HUES64 (cell line): ENCODE data around the gene MOG.

Experiments
- H3K27ac ChIP-seq: 2 replicates; pipeline ENCODE4 v1.7.0; 2013; ENCODE audit warnings: low read depth, low read length, inconsistent platforms
- H3K27me3 ChIP-seq: 2 replicates; pipeline ENCODE4 v1.6.1; 2013; ENCODE audit warnings: mild to moderate bottlenecking, low read length; ENCODE audit not compliant: insufficient read depth
- H3K36me3 ChIP-seq: 2 replicates; pipeline ENCODE4 v1.6.1; 2013; ENCODE audit warnings: mild to moderate bottlenecking, low read length; ENCODE audit not compliant: insufficient read depth
- H3K4me1 ChIP-seq: 2 replicates; pipeline ENCODE4 v1.6.1; 2013; ENCODE audit warnings: mild to moderate bottlenecking, low read length, moderate library complexity; ENCODE audit not compliant: insufficient read depth
- H3K4me3 ChIP-seq: 2 replicates; pipeline ENCODE4 v1.5.1; 2013; ENCODE audit warnings: mild to moderate bottlenecking, low read length, moderate library complexity
- H3K9ac ChIP-seq: 2 replicates; pipeline ENCODE4 v1.6.1; 2013; ENCODE audit warnings: mild to moderate bottlenecking, low read depth, low read length
- H3K9me3 ChIP-seq: 2 replicates; pipeline ENCODE4 v1.6.1; 2013; ENCODE audit warnings: low read depth, low read length; ENCODE audit not compliant: insufficient read depth
- WGBS: fragments of 150-250, 120-280 bp; methylation state at CpG from one replicate; pipeline ENCODE4 v1.1.7; 2013; ENCODE audit warnings: missing lambda C conversion rate; 5-methylcytosine and 5-hydroxymethylcytosine counted together

MOG gene

DNA sequence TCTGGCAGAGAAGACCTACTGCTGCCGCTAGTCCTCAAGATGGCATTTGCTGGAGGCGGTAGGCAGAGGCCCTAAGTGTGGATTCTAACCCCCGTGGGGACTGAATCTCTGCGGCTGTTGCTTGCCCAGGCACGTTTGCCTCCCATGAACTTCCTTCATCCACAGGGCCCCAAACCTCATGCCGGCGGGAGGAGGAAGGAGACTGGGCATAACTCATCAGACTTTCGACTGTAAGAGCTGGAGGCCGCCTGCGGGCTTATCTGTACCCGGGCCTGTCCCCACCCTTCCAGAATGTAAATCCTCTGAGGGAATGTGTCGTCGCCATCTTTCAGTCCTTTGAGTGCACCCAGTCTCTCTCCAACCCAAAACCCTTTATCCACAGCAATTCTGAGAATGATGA is 23.1 kb downstream of the MOG start:
- Histone ChIP-seq H3K36me3 (no peaks in the 10 kb centered on the region), H3K9me3 (no peaks in the 10 kb centered on the region), H3K9ac (no peak overlapping the region), H3K27ac (no peak overlapping the region), H3K4me3 (no peak overlapping the region), H3K27me3 (no peaks in the 10 kb centered on the region), H3K4me1 (peaks cover 20% of the 10 kb centered on the region)
- 93% methylated on average over 13 of the region's 13 CpGs for WGBS

DNA sequence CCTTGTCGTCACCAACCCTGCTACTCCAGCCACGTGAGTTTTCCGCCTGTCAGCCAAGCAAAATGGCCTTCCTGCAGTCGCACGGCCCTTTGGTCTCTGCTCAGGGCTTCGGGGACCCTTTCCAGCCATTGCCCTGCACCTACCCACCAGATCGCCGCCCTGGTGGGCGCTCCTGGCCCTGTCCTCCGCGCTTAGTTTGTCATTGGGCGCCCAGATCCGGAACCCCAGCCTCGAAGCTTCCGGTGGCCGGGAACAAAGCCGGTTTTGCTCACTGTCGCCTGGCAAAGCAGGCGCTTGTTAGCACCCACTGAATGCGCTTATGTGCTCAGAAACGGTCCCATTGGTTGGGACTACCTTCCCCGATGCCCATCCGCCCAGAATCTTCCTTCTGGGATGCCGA is 23.5 kb downstream of the MOG start:
- H3K9me3 ChIP-seq = no peaks in the 10 kb centered on the region
- no peak overlapping the region for H3K27ac ChIP-seq
- no peak overlapping the region for H3K9ac ChIP-seq
- H3K27me3 ChIP-seq = no peaks in the 10 kb centered on the region
- peaks cover 20% of the 10 kb centered on the region for H3K4me1 ChIP-seq
- WGBS = 95% methylated on average over 24 of the region's 24 CpGs
- H3K36me3 ChIP-seq = no peaks in the 10 kb centered on the region
- H3K4me3 ChIP-seq = no peak overlapping the region

DNA sequence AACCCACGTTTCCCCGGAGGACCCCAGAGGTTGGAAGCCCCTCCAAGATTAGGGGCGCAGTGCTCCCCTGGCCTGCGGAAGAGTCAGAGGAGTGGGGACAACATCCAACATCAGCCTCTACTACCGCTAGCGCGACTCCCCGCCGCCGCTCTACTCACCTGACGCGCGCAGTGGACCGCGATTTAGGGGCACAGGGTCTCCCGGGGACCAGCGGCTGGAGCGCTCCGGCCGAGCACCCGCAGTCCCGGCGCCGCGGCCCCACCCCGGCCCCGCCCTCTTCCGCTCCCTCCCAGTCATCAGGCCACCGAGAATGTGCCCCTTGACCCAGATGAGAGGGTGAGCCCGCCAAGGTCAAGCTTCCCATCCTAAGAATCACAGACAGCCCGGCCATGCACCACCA is 24.0 kb downstream of the MOG start, which contains the start of gene ZFP57:
TSS of gene ZFP57 (minus strand) at position 249 of the 400 bp plus-strand sequence. CDS start 4,149 bp downstream, outside the sequence.
- H3K9me3 ChIP-seq = no peaks in the 10 kb centered on the region
- no peak within 1 kb of the TSS for H3K9ac ChIP-seq
- peaks cover 20% of the 10 kb centered on the region for H3K4me1 ChIP-seq
- no peaks in the 10 kb centered on the region for H3K36me3 ChIP-seq
- no peak within 1 kb of the TSS for H3K4me3 ChIP-seq
- 98% methylated on average over 31 of the region's 31 CpGs for WGBS
- H3K27me3 ChIP-seq = no peaks in the 10 kb centered on the region
- no peak within 1 kb of the TSS for H3K27ac ChIP-seq

DNA sequence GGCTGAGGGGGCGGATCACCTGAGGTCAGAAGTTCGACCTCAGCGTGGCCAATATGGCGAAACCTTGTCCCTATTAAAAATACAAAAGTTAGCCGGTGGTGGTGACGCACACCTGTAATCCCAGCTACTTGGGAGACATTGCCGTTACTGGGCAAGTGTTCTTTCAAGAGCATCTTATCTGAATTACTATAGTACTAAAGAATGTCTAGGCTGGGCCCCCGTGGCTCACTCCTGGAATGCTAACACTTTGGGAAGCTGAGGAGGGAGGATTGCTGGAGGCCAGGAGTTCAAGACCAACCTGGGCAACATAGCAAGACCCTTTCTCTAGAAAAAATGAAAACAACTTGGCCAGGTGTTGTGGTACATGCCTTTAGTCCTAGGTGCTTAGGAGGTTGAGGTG is 24.9 kb downstream of the MOG start:
- no peaks in the 10 kb centered on the region for H3K9me3 ChIP-seq
- H3K9ac ChIP-seq = no peak overlapping the region
- H3K4me1 ChIP-seq = peaks cover 19% of the 10 kb centered on the region
- no peaks in the 10 kb centered on the region for H3K36me3 ChIP-seq
- WGBS = 94% methylated on average over 8 of the region's 8 CpGs
- H3K27me3 ChIP-seq = no peaks in the 10 kb centered on the region
- no peak overlapping the region for H3K27ac ChIP-seq
- H3K4me3 ChIP-seq = no peak overlapping the region

DNA sequence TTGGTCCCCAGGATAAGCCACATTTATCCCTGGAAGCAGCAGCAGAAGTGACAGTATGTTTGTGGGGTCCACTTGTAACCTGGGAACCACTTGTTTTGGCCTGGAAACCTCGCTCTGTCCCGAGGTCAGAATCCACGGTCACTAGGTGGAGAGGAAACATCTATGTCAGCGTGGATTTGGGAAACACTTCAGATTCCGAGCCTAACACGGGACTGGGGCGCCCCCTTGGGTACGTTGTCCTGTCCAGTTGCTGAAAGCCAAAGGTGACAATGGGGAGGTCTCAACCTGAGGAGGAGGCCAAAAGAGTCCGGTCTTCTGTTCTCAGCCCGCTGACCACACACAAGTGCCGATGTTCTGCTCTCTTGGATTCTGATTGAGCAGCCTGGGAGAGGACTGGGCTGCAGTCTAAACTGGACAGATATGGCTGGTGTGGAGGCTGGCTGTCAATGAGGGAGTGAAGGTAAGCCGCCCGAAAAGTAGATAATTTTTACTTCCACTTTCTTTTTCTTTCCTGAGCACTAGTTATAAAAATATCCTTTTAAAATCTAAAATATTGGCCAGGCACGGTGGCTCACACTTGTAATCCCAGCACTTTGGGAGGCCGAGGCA is 28.9 kb downstream of the MOG start:
- whole genome bisulfite sequencing = 72% methylated on average over 13 of the region's 15 CpGs
- H3K9ac ChIP-seq = no peak overlapping the region

DNA sequence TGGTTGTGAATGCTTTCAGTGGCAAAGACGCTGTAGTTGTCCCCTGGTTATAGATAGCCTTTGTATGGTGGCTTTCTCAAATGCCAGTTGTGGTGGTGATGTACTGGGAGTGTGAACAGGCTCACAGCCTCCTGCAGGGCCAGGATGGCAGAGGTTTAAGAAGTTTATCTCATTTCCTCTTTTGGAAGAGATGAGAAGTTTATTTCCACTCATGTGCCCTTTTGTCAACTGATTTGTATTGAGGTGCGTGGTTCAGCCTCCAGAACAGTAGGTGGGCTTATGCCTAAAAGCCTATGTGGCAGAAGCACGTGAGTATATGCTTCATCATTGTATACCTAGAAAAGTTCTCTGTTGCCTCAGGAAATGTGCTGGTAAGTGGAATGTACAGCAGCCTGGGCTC is 37.7 kb downstream of the MOG start:
- Histone ChIP-seq H3K9ac (no peak overlapping the region), H3K4me1 (peaks cover 5% of the 10 kb centered on the region; the same call in 1 of the 2 replicates), H3K27ac (no peak overlapping the region), H3K27me3 (no peaks in the 10 kb centered on the region), H3K4me3 (no peak overlapping the region), H3K9me3 (no peaks in the 10 kb centered on the region), H3K36me3 (no peaks in the 10 kb centered on the region)
- 89% methylated on average over 3 of the region's 3 CpGs for WGBS

More for the DNA sequence above, 28.9 kb downstream of the MOG start:
- Histone ChIP-seq H3K27me3 (no peaks in the 10 kb centered on the region), H3K4me3 (no peak overlapping the region), H3K4me1 (peaks cover 8% of the 10 kb centered on the region; the same call in 1 of the 2 replicates), H3K9me3 (no peaks in the 10 kb centered on the region), H3K36me3 (no peaks in the 10 kb centered on the region), H3K27ac (no peak overlapping the region)

DNA sequence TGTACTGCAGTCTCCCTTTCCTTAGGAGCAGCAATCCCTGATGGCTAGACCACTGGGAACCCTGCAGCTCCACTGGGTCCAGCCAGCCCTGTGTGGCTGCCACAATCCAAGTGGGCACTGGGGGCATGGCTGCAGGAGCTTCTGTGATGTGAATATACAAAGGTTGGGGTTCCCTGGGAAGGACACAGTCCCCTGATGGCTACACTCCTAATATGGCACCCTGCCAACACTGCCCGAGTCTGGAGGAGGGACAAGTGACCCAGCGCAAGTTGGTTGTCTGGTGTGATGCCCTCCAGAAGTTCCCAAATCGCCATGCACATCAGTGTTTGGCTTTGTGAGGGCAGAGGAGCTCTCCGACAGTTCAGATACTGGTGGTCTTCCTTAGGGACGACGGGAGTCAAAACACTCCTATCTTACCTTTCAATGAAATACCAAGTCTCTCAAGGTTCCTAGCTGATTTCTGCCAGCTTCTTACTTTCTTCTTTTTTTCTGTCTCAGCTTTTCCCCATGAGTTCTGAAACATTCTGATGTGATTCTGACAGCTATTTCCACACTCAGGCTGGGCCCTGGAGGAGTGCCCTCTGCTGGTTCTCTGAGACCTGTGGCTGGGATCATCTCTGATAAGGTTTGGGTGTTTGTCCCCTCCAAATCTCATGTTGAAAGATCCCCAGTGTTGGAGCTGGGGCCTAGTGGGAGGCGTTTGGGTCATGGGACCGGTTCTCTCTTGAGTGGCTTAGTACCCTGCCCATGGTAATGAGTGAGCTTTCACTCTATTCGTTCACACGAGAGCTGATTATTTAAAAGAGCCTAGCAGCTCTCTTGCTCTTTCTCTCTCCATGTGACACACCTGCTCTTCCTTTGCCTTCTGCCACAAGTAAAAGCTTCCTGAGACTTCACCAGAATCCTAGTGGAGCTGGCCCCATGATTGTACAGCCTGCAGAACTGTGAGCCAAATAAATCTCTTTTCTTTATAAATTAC is 39.5 kb downstream of the MOG start:
- no peaks in the 10 kb centered on the region for H3K9me3 ChIP-seq
- 70% methylated on average over 10 of the region's 10 CpGs for WGBS
- no peak overlapping the region for H3K9ac ChIP-seq
- no peak overlapping the region for H3K4me3 ChIP-seq
- H3K27me3 ChIP-seq = no peaks in the 10 kb centered on the region
- H3K36me3 ChIP-seq = no peaks in the 10 kb centered on the region
- H3K27ac ChIP-seq = no peak overlapping the region
- H3K4me1 ChIP-seq = peaks cover 5% of the 10 kb centered on the region; the same call in 1 of the 2 replicates

DNA sequence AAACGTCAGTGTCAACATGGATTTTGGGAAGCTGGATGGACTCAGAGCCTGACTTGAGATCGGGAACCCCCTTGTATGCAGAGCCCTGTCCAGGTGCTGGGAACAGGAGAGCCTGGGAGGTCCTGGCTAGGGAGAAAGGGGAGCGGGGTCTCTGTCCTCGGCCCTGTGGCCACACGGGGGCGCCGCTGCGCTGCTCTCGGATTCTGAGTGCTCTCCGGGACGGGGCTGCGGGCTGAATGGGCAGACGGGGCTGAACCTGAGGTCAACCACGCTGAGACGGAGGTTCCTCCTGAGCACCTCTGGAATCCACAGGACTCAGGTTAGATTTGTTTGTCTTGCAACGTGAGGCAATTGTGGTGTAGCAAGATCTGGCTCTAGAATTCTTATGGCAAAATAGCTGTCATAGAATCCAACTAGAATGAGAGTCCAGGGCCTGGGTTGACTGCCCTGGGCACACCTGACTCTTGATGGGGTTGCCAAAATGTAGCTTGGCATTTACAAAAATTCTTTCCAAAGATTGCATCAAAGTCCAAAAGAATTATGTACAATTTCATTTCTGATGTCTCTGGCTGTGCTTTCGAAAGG is 45.7 kb downstream of the MOG start:
- WGBS = 10% methylated on average over 17 of the region's 17 CpGs
- no peak overlapping the region for H3K27ac ChIP-seq
- H3K27me3 ChIP-seq = peaks cover 6% of the 10 kb centered on the region; the same call in 1 of the 2 replicates
- H3K4me3 ChIP-seq = no peak overlapping the region
- H3K4me1 ChIP-seq = peaks cover 4% of the 10 kb centered on the region; the same call in 1 of the 2 replicates
- no peaks in the 10 kb centered on the region for H3K36me3 ChIP-seq
- no peaks in the 10 kb centered on the region for H3K9me3 ChIP-seq
- no peak overlapping the region for H3K9ac ChIP-seq

DNA sequence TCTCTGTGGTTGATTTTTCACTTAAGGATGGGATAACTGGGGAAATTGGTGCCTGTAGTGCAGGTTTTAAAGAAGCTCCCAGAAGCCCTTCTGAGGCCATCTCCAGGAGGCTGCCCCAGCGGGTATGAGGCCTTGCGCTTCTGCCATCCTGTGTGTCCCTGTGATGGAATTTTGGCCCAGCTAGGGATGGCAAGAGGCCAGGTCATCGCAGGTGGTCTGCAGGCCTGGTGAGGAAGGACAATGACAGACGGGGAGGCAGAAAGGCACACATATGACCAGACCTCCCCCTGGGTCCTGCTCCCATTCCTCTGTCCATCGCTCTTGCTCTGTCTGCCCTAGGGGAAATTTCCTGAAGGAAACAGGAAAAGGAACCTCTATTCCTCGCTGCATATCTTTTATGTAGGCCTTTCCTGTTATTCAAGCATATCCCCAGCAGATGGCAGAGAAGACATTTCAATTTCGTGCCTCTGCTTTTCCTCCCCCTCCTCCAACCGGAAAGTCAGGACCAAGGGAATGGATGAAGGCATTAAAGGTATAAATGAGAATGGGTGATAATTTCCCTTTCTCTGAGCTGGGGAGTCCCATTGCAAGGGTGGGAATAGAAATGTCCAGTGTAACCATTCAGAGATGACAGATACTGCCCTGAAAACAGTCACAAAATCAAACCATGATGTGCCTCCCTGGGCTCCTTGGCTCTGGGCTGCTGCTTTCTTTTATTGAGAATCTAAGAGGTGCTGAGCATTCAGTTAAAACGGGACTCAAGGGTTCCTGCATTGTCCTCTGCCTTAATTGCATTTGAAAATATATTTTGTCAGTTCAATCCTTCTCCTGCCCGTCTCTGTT is 48.7 kb downstream of the MOG start:
- no peak overlapping the region for H3K27ac ChIP-seq
- 48% methylated on average over 10 of the region's 10 CpGs for WGBS
- H3K9ac ChIP-seq = no peak overlapping the region
- no peaks in the 10 kb centered on the region for H3K36me3 ChIP-seq
- H3K9me3 ChIP-seq = no peaks in the 10 kb centered on the region
- H3K27me3 ChIP-seq = peaks cover 9% of the 10 kb centered on the region; the same call in 1 of the 2 replicates
- H3K4me3 ChIP-seq = no peak overlapping the region
- H3K4me1 ChIP-seq = peaks cover 4% of the 10 kb centered on the region; the same call in 1 of the 2 replicates

DNA sequence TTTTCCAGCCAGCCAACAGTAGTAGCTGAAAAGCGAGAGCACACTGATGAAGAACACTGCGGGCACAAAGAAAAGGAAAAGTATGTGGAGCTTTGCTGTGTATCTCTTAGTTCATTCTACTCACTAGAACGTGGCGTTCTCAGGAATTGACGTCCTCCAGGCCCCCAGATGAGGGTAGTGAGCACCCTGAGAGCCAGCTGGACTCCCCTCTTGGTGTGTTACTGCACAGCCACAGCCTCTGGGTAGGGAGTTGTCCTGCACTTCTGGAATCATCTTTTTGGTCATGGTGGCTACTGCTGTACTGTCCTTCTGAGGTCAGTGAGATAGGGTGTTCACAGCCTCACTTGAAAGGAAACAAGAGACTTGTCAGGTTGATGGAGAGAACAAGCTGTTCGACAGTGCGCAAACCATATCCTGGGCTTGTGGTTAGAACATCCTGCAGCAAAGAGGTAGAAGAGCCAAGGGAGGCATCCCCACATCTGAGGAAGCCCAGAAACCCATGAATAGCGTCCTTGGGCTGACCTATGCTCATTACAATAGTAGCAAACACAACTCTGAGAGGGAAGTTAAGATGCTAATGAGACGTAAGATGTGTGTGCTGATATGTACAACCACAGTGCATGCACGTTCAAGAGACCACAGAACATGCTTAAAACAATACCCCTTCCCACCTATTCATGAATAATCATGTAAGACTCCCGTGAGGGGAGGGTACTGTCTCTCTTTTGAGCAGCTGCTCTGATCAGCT is 51.7 kb downstream of the MOG start:
- H3K4me3 ChIP-seq = no peak overlapping the region
- H3K9ac ChIP-seq = no peak overlapping the region
- 87% methylated on average over 9 of the region's 11 CpGs for WGBS

More for the DNA sequence above, 51.7 kb downstream of the MOG start:
- H3K36me3 ChIP-seq = no peaks in the 10 kb centered on the region
- no peak overlapping the region for H3K27ac ChIP-seq
- no peaks in the 10 kb centered on the region for H3K4me1 ChIP-seq
- H3K27me3 ChIP-seq = peaks cover 3% of the 10 kb centered on the region; the same call in 1 of the 2 replicates
- H3K9me3 ChIP-seq = no peaks in the 10 kb centered on the region
